K562 (cell line): ENCODE measurements around the gene PRPF6. TPM values are rescaled to one million over a fixed set of nuclear protein-coding genes. Genes with fewer than 3 reads are reported as not detected.

Experiments used
- ATAC-seq: fragments of 200-7000 bp; cut with Tn5 transposase; 3 replicates; pipeline ENCODE4 v1.9.1; 2020; ENCODE audit warnings: moderate library complexity
- BruUV-seq: library from RNA; stranded (reverse); fragments of 400-500 nt; replicated peaks from 2 replicates; lab custom pipeline; 2021; lab: Mats Ljungman, UMichigan
- CTCF ChIA-PET: fragments of 300-600 bp; formaldehyde crosslinking; extraction: SDS; loops from one replicate; lab custom pipeline; 2021; ENCODE audit warnings: low intra/inter-chr PET ratio; lab: Yijun Ruan, JAX
- POLR2A ChIA-PET: fragments of 300-600, 350-650 bp; sonication (Branson Sonifier 250); formaldehyde crosslinking; extraction: SDS; loops from one replicate; lab custom pipeline; 2021; ENCODE audit warnings: antibody characterized with exemption, inconsistent platforms; lab: Yijun Ruan, JAX
- DNase-seq, 4 experiments: peaks; one replicate each; pipeline versions ENCODE4 v3.0.0 to v3.0.0-alpha.2; 2011 to 2018; ENCODE audit warnings: low spot score in 3 of 4, mixed read lengths in 3 of 4; ENCODE audit errors: extremely low read depth in 1 of 4
- FAIRE-seq: peaks from 2 replicates; lab custom pipeline; 2011; peaks lifted over from hg19 to GRCh38; lab: Jason Lieb, UNC
- H2AFZ ChIP-seq: 2 replicates; pipeline ENCODE4 v1.6.0; 2011; ENCODE audit warnings: low read depth, low read length, control low read depth, inconsistent platforms
- H3K27ac ChIP-seq: fragments of 200-600 bp; 3 replicates; pipeline ENCODE4 v1.8.0; 2011; ENCODE audit warnings: low read depth, mild to moderate bottlenecking, control low read depth, inconsistent platforms, low read length, moderate library complexity, mixed read lengths; ENCODE audit errors: extremely low read depth
- H3K27me3 ChIP-seq, 2 experiments: fragments of 300-600 bp in 1 of 2; 2 replicates in 1 of 2; 3 replicates in 1 of 2; pipeline versions ENCODE4 v1.6.0 to v1.8.0; 2011; ENCODE audit warnings: inconsistent platforms in 2 of 2, low read length in 2 of 2, mild to moderate bottlenecking in 1 of 2, mixed read lengths in 1 of 2, moderate library complexity in 1 of 2; ENCODE audit not compliant: control insufficient read depth in 2 of 2, insufficient read depth in 2 of 2
- H3K36me3 ChIP-seq: fragments of 300-600 bp; 3 replicates; pipeline ENCODE4 v1.8.0; 2011; ENCODE audit warnings: mild to moderate bottlenecking, low read length, inconsistent platforms; ENCODE audit not compliant: control insufficient read depth, insufficient read depth
- H3K4me1 ChIP-seq, 2 experiments: fragments of 200-600 bp in 1 of 2; replicated peaks in 1 of 2; 2 replicates in 1 of 2; 3 replicates in 1 of 2; pipeline versions ENCODE4 v1.5.1 to v1.8.0; 2011; ENCODE audit warnings: inconsistent platforms in 2 of 2, low read length in 2 of 2, mild to moderate bottlenecking in 1 of 2, mixed read lengths in 1 of 2, moderate library complexity in 1 of 2; ENCODE audit not compliant: control insufficient read depth in 2 of 2, insufficient read depth in 2 of 2
- H3K4me2 ChIP-seq: 2 replicates; pipeline ENCODE4 v1.6.1; 2011; ENCODE audit warnings: low read length, control low read depth, inconsistent platforms, mixed read lengths; ENCODE audit not compliant: insufficient read depth
- H3K4me3 ChIP-seq: fragments of 200-600 bp; sonication (generic), shearing (Covaris generic); 2 replicates; pipeline ENCODE4 v1.5.1; 2016; ENCODE audit warnings: control low read depth, inconsistent platforms
- H3K79me2 ChIP-seq: fragments of 200-600 bp; 3 replicates; pipeline ENCODE4 v1.8.0; 2011; ENCODE audit warnings: low read length, inconsistent platforms; ENCODE audit not compliant: control insufficient read depth, insufficient read depth
- H3K9ac ChIP-seq, 2 experiments: 2 replicates each; pipeline versions ENCODE4 v1.6.0 to v1.6.1; 2011; ENCODE audit warnings: low read depth in 2 of 2, low read length in 2 of 2, control low read depth in 1 of 2, inconsistent platforms in 1 of 2, mild to moderate bottlenecking in 1 of 2, mixed read lengths in 1 of 2; ENCODE audit not compliant: insufficient read depth in 1 of 2
- H3K9me1 ChIP-seq: one replicate; pipeline ENCODE4 v1.6.0; 2011; ENCODE audit warnings: inconsistent platforms, mild to moderate bottlenecking, low read length, moderate library complexity; ENCODE audit not compliant: control insufficient read depth, insufficient read depth
- H3K9me3 ChIP-seq: replicated peaks from 2 replicates; pipeline ENCODE4 v1.5.1; 2011; ENCODE audit warnings: low read depth, low read length, inconsistent platforms; ENCODE audit not compliant: control insufficient read depth, insufficient read depth
- H4K20me1 ChIP-seq: replicated peaks from 2 replicates; pipeline ENCODE4 v1.6.1; 2011; ENCODE audit warnings: low read length, inconsistent platforms, mixed read lengths; ENCODE audit not compliant: control insufficient read depth, insufficient read depth
- CAMTA2 ChIP-seq: fragments of 250-450 bp; sonication (Bioruptor Pico); conservative IDR thresholded peaks from 2 replicates; pipeline ENCODE4 v1.5.1; 2022
- CBX8 ChIP-seq: fragments of 200-600 bp; sonication (generic); IDR thresholded peaks from 2 replicates; pipeline ENCODE4 v1.6.1; 2012; ENCODE audit warnings: borderline replicate concordance, mixed run types, low read depth, mild to moderate bottlenecking, moderate library complexity, mixed read lengths, low read length, control low read depth, inconsistent platforms; ENCODE audit not compliant: poor library complexity, severe bottlenecking; ENCODE audit errors: extremely low read depth
- CUX1 ChIP-seq: fragments of 200-800 bp; sonication (Bioruptor generic); IDR thresholded peaks from 2 replicates; pipeline ENCODE4 v1.6.1; 2016; ENCODE audit warnings: missing genetic modification characterization, missing compliant biosample characterization
- ELK3 ChIP-seq: fragments of 450-650 bp; formaldehyde crosslinking; IDR thresholded peaks from 2 replicates; pipeline ENCODE4 v1.4.0; 2020; ENCODE audit warnings: mild to moderate bottlenecking
- KAT7 ChIP-seq: sonication (generic); formaldehyde crosslinking; IDR thresholded peaks from 2 replicates; pipeline ENCODE4 v1.8.0; 2022; ENCODE audit warnings: missing genetic modification reagents, mild to moderate bottlenecking, borderline replicate concordance
- NR0B1 ChIP-seq: fragments of 450-650 bp; IDR thresholded peaks from one replicate; pipeline ENCODE4 v1.6.1; 2018; ENCODE audit warnings: mild to moderate bottlenecking, moderate library complexity; ENCODE audit not compliant: partially characterized antibody
- PRMT5 ChIP-seq: sonication (generic); formaldehyde crosslinking; IDR thresholded peaks from 2 replicates; pipeline ENCODE4 v1.5.0; 2020; ENCODE audit warnings: missing genetic modification reagents
- TAF9B ChIP-seq: fragments of 450-650 bp; IDR thresholded peaks from 2 replicates; pipeline ENCODE4 v1.6.1; 2018; ENCODE audit warnings: mild to moderate bottlenecking; ENCODE audit not compliant: partially characterized antibody
- ZNF212 ChIP-seq: fragments of 450-650 bp; formaldehyde crosslinking; IDR thresholded peaks from 2 replicates; pipeline ENCODE4 v1.4.0; 2020; ENCODE audit warnings: mild to moderate bottlenecking
- WGBS: fragments of 100-300 bp; shearing (Covaris generic); methylation state at CpG from one replicate; pipeline ENCODE4 v1.1.6; 2016; ENCODE audit warnings: low coverage, mixed read lengths; ENCODE audit not compliant: insufficient coverage; ENCODE audit errors: missing lambda C conversion rate; 5-methylcytosine and 5-hydroxymethylcytosine counted together
- in situ Hi-C: fragments of 300-500 bp; cut with MboI; formaldehyde crosslinking; loops from 4 replicates; pipeline ENCODE4 v1.15.0; 2018; ENCODE audit warnings: inconsistent platforms, mixed read lengths
- intact Hi-C: fragments of 100-400 bp; cut with micrococcal nuclease; formaldehyde crosslinking; loops from 2 replicates; pipeline ENCODE4 v1.14.2; 2022
- polyA plus RNA-seq, 8 experiments: library from polyadenylated mRNA; depleted of rRNA in 4 of 8; stranded (reverse) in 5 of 8; unstranded in 3 of 8; fragments of >200 nt; fragmentation: Nextera tagmentation in 2 of 8; fragmentation: Illumina TruSeq in 1 of 8; extraction: Ambion mirVana in 2 of 8; extraction: Trizol in 1 of 8; gene quantifications; 2 replicates each; pipeline versions ENCODE4 v1.2.1 to v1.2.3, GENCODE V29; 2011 to 2014; ENCODE audit warnings: inconsistent platforms in 1 of 8, missing spikeins in 1 of 8
- total RNA-seq, 7 experiments: library from RNA; depleted of rRNA in 6 of 7; stranded (reverse); fragments of >200 nt in 6 of 7; fragmentation: Illumina TruSeq in 2 of 7; extraction: Trizol in 2 of 7; gene quantifications; 2 replicates each; pipeline versions ENCODE4 v1.2.1 to v1.2.3, GENCODE V29; 2011 to 2021; ENCODE audit warnings: low replicate concordance in 1 of 7

Gene PRPF6
- total and polyA plus RNA-seq, 9 of the 15 experiments (the other 6 are each of a cell fraction or from before 2014, with no cell fraction given): 4.2 to 83.2 (median 59.9) TPM

GRCh38 chr20:63956664-63957003 is 24.3 kb upstream of the PRPF6 start (continued):
- 0 out of 2 replicates have a peak, but pooled peaks have one; percentile 18 for TF ChIP-seq CUX1 (CRISPR knock-in tag)

- no TSS peak for BruUV-seq
- peak; percentile 91 for FAIRE-seq
- peaks cover 19% of the 10 kb centered on the region; the same call in 1 of the 2 replicates for H4K20me1 ChIP-seq
- peak overlapping the region; percentile 75 to 89 for H3K9ac ChIP-seq
- peak; percentile 76 to 87 (median 82) for DNase-seq
- H3K4me2 ChIP-seq: peak overlapping the region; percentile 73
- peak overlapping the region; percentile 90 for H3K27ac ChIP-seq
- peak overlapping the region; percentile 99 for H3K4me3 ChIP-seq
- no peaks in the 10 kb centered on the region for H3K27me3 ChIP-seq
- H3K4me1 ChIP-seq: peaks cover 16 to 74% of the 10 kb centered on the region in 2 experiments; a peak in 4 of 5 replicates
- in situ Hi-C loops (no loop called here), intact Hi-C loops (loop anchor here (5.0 kb wide), 1 partner anchor 250 kb away; the partner anchor contains the start of genes ARFRP1 and ZGPAT)
- POLR2A ChIA-PET: interaction anchor here (0.5 to 1.0 kb wide), 3 partner anchors 16 to 23 kb away, joined by 3 to 4 read pairs (median 3); no protein-coding TSS in a partner anchor
- CTCF ChIA-PET: no interaction called here
- peak overlapping the region; percentile 74 for H2AFZ ChIP-seq
- peaks cover 39% of the 10 kb centered on the region for H3K79me2 ChIP-seq
- ATAC-seq: peak; percentile 84
- no peaks in the 10 kb centered on the region for H3K9me3 ChIP-seq
- 2% methylated on average over 22 of the region's 28 CpGs for WGBS
- H3K36me3 ChIP-seq: peaks cover 47% of the 10 kb centered on the region; the same call in 1 of the 3 replicates
- H3K9me1 ChIP-seq: peaks cover 7% of the 10 kb centered on the region
- TF ChIP-seq CBX8 (no peak), CAMTA2 (CRISPR knock-in tag) (0 out of 2 replicates have a peak, but pooled peaks have one; percentile 29), KAT7 (peak; percentile 64; the same call in 1 of the 2 replicates), TAF9B (no peak), ELK3 (CRISPR knock-in tag) (no peak), PRMT5 (CRISPR knock-in tag) (no peak), NR0B1 (no peak), ZNF212 (CRISPR knock-in tag) (no peak)
These were observed 23.8 kb upstream of the PRPF6 start for GRCh38 chr20:63957004-63957689.
